ENCODE measurements around the gene ZNF222.
A peak's percentile ranks its signal among the peaks of the same experiment; 100 is the strongest.

The ZNF222 gene

GRCh38 chr19:44019498-44019897, 5.7 kb upstream of the ZNF222 start:
- in situ Hi-C loops (cut with HindIII; ENCODE audit: low sequenced_read_pairs), result no loop called here
- no peak overlapping the region for H3K4me3 ChIP-seq (ENCODE audit: low read depth, low read length)
- TF ChIP-seq CTCF (IDR thresholded peaks at IDR 0.05; ENCODE audit: low read depth, low read length, missing control alignments), result no peak
- no peak for DNase-seq (ENCODE audit: low read depth)

- no peak for TF ChIP-seq CTCF (IDR thresholded peaks at IDR 0.05; ENCODE audit: low read depth, low read length, missing control alignments)
- in situ Hi-C loops (cut with HindIII; ENCODE audit: low sequenced_read_pairs), result no loop called here
- no peak overlapping the region for H3K4me3 ChIP-seq (ENCODE audit: low read depth, low read length)
- DNase-seq (ENCODE audit: low read depth), result no peak
Observed at GRCh38 chr19:44021221-44021620, 4.0 kb upstream of the ZNF222 start.

DNA sequence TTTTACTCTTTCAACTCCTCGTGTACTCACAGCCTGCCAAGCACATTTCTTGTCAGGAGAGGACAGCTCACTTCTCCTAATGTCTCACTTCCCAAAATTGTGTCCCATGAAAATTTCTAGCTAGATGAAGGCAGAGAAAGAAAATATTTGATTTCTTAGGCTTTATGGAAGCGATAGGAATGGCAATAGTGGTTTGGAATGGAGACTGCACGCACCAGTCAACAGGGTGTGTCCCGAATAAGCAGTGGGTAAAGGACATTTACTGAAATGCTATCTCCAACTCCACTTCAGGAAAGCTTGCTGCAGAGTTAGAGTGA, 321 bp upstream of the ZNF222 start:
- TF ChIP-seq CTCF (IDR thresholded peaks at IDR 0.05; ENCODE audit: low read depth, low read length, missing control alignments), result no peak
- in situ Hi-C loops (cut with HindIII; ENCODE audit: low sequenced_read_pairs), result no loop called here
- H3K4me3 ChIP-seq (ENCODE audit: low read depth, low read length), result peak overlapping the region; percentile 89
- no peak for DNase-seq (ENCODE audit: low read depth)

GRCh38 chr19:44026622-44027021, 1.4 kb downstream of the ZNF222 start:
- no peak overlapping the region for H3K4me3 ChIP-seq (ENCODE audit: low read depth, low read length)
- TF ChIP-seq CTCF (IDR thresholded peaks at IDR 0.05; ENCODE audit: low read depth, low read length, missing control alignments), result no peak
- no peak for DNase-seq (ENCODE audit: low read depth)
- in situ Hi-C loops (cut with HindIII; ENCODE audit: low sequenced_read_pairs), result no loop called here

GRCh38 chr19:44032001-44032610, 6.9 kb downstream of the ZNF222 start:
- TF ChIP-seq CTCF (IDR thresholded peaks at IDR 0.05; ENCODE audit: low read depth, low read length, missing control alignments), result no peak
- no peak overlapping the region for H3K4me3 ChIP-seq (ENCODE audit: low read depth, low read length)
- DNase-seq (ENCODE audit: low read depth), result no peak
- in situ Hi-C loops (cut with HindIII; ENCODE audit: low sequenced_read_pairs), result no loop called here

GRCh38 chr19:44042147-44042546, 17.0 kb downstream of the ZNF222 start:
- TF ChIP-seq CTCF (IDR thresholded peaks at IDR 0.05; ENCODE audit: low read depth, low read length, missing control alignments), result no peak
- in situ Hi-C loops (cut with HindIII; ENCODE audit: low sequenced_read_pairs), result no loop called here
- DNase-seq (ENCODE audit: low read depth), result no peak
- H3K4me3 ChIP-seq (ENCODE audit: low read depth, low read length), result no peak overlapping the region

Measured in astrocyte of the cerebellum (primary cell).